GM21515 (cell line): ENCODE results near the gene OR51B2.
"Not testable (repeated sequence)": the region's sequence is repeated elsewhere in the genome, so short reads cannot be mapped to it uniquely, and the experiment has no call there.

ENCODE experiments used
- ATAC-seq: cut with Tn5 transposase; IDR thresholded peaks from one replicate; pipeline ENCODE4 v1.9.1; 2021; ENCODE audit not compliant: unreplicated experiment

The OR51B2 gene

GRCh38 chr11:5324197-5324596 lies at the start of gene OR51B2:
Gene OR51B2 (minus strand): TSS chr11:5324297. CDS start chr11:5324297, 0 bp downstream.
- ATAC-seq = no peak

DNA sequence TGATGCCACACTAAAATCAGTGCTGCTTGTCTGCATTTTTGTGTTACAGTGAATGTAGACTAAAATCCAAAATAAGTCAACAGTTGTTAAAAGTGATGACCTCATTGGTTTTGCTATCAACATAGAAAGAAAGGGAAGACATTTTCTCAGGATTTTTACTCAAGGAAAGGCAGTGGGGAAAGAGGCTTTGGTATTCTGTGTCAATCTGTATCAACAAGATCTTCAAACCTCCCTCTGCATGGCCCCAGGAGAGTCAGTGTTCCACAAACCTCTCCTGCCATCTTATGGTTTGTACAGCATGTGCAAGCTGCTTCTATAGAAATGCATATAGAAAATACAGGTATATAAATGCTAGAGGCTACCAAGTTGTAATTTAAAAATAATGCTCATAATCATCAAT lies 45.7 kb upstream of the OR51B2 start:
- no peak for ATAC-seq

- ATAC-seq = no peak
Observed at GRCh38 chr11:5368502-5369043, 44.5 kb upstream of the OR51B2 start.

DNA sequence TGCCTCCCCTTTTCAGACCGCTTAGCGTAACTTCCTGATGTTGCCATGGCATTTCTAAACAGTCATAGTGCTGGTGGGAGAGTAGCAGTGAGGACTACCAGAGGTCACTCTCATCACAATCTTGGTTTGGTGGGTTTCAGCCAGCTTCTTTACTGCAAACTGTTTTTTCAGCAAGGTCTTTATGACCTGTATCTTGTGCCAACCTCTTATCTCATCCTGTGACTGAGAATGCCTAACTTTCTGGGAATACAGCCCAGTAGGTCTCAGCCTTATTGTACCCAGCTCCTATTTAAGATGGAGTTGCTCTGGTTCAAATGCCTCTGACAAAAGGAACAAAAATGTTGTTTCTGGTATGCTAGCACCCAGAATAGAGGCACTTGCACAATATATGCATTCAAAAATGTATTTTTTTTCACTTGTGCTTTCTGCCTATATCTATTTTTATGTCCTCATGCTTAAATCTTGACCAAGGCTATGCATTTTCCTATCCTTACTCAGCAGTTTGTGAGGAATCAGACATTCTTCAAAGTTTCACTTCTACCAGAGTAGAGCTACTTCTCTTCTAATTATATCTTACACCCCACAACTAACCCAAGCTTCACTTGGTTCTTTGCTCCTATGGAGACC lies 43.5 kb upstream of the OR51B2 start:
- no peak for ATAC-seq

GRCh38 chr11:5366856-5367255 lies 42.8 kb upstream of the OR51B2 start:
- ATAC-seq = no peak

DNA sequence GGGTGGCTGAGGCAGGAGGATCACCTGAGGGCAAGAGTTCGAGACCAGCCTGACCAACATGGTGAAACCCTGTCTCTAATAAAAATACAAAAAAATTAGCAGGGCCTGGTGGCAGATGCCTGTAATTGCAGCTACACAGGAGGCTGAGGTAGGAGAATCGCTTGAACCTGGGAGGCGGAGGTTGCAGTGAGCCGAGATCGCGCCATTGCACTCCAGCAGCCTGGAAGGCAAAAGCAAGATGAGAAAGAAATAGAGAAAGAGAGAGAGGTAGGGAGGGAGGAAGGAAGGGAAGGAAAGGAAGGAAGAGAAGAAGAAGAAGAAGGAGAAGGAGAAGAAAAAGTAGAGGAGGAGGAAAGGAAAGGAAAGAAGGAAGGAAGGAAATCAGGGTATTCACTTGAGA lies 42.3 kb upstream of the OR51B2 start:
- ATAC-seq = not testable (repeated sequence)

- no peak for ATAC-seq
Observed at GRCh38 chr11:5364214-5364613, 40.1 kb upstream of the OR51B2 start.

GRCh38 chr11:5363679-5364078 lies 39.6 kb upstream of the OR51B2 start:
- ATAC-seq = no peak

DNA sequence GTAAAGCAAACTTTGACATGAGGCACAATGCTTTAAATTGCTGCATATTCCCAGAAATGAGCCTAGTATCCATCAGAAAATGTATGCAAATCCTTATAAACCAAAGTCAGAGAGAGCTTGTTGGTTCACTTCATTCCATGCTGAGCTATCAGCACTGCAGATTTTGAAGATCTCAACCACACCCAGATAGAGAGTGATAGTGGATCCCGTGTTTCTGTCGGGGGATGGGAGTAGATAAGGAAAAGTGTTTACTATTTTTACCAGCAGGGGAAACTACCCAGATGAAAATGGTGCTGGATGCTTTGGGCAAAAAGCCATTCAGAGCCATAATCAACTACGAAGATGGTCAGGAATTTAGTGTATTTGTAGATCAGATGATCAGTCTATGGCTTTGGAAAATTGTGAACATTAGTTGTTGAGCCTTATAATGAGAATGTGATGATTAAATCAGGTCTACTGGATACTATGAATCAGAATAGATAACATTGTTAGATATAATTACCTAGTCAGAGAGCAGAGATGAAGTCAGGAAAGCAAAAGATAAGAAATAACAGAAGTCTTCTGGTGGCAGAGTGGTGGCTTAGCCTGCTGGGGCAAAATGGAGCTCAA lies 38.0 kb upstream of the OR51B2 start:
- ATAC-seq = no peak

GRCh38 chr11:5356031-5356430 lies 31.9 kb upstream of the OR51B2 start:
- ATAC-seq = not testable (repeated sequence)

DNA sequence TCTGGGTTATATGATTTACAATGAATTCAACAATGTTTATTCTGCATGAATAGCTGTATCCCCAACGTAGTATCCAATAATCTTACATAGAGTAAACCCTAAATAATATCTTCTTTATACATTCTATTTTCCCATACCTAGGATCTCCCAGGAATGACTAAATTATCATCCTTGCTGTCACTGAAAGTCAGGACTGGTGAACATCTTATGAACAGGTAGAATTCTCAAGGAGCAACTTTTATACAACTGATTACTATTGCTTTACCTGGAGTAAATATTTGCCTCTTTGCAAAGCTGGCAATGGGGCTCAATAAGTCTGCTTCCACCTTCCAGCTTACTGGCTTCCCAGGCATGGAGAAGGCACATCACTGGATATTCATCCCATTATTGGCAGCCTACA lies 27.1 kb upstream of the OR51B2 start, which contains the start of gene OR51B6:
TSS of gene OR51B6 (plus strand) at position 301 of the 400 bp plus-strand sequence. CDS start at position 301, 0 bp downstream.
- ATAC-seq = no peak

GRCh38 chr11:5349550-5349949 lies 25.5 kb upstream of the OR51B2 start:
- no peak for ATAC-seq

GRCh38 chr11:5348551-5349194 lies 24.6 kb upstream of the OR51B2 start:
- no peak for ATAC-seq

DNA sequence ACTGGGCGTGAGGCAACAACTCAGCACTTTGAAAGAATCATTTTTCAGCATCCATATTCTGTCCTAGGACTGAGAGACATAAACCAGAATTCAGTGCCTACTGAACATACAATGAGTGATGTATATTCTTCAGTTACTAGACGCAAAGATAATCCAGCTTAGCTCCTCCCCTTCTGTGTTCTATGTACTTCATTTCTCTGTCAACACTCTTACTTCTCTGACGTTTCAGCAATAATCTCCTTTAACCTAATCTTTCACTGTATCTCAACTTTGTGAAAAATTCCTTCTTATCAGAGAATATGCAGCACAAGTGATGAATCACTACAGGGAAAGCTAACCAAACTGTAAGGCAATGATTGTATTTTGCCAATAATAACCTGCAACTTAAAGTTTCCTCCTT lies 21.7 kb upstream of the OR51B2 start:
- no peak for ATAC-seq

- ATAC-seq = no peak
Observed at GRCh38 chr11:5343474-5344335, 19.6 kb upstream of the OR51B2 start, which contains the start of gene OR51B5. Gene OR51B5 (minus strand): TSS chr11:5343524. CDS start chr11:5343524, 0 bp downstream.

DNA sequence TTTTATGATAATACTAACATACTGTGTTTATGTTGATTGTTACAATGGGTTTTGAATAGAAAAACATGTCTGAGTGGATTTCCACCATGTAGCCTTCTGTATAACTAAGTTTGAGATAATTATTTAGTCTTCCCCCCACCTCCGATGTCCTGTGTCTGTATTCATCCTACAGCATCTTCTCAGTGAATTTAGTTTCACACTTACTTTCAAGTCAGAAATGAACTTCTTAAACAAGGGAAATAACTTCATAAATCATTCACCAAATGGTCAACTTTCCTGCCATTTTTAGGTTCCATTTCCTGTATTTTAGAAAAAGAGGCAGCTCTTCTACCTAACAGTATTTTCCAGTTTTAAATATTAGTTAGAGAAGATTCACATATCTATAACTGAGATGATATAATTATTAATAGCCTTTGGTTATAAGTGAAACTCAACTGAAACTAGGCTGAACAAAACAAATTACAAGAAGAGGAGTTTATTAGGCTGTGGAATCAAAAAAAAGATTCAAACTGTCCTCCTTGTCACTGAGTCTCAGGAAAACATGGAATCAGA lies 15.8 kb upstream of the OR51B2 start:
- ATAC-seq = peak; percentile 71

DNA sequence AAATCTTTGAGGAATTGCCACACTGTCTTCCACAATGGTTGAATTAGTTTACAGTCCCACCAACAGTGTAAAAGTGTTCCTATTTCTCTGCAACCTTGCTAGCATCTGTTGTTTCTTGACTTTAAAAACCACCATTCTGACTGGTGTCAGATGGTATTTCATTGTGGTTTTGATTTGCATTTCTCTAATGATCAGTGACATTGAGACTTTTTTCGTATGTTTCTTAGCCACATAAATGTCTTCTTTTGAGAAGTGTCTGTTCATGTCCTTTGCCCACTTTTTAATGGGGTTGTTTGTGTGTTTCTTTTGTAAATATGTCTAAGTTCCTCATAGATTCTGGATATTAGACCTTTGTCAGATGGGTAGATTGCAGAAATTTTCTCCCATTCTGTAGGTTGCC lies 13.2 kb upstream of the OR51B2 start:
- ATAC-seq = not testable (repeated sequence)

GRCh38 chr11:5336331-5336730 lies 12.2 kb upstream of the OR51B2 start:
- no peak for ATAC-seq

- no peak for ATAC-seq
Observed at GRCh38 chr11:5335170-5335569, 11.1 kb upstream of the OR51B2 start.

- ATAC-seq = no peak
Observed at GRCh38 chr11:5317292-5317691, 6.8 kb downstream of the OR51B2 start.
